Thoracic aorta (tissue), 2 donors: Measurements from ENCODE around the gene FOS. TPM values are rescaled to one million over a fixed set of nuclear protein-coding genes. Genes with fewer than 3 reads are reported as not detected.

Source experiments
- ATAC-seq: fragments of 150-250 bp; one replicate; pipeline ENCODE4 v1.8.0; 2017; ENCODE audit warnings: low read depth; ENCODE audit not compliant: insufficient number of reproducible peaks, low FRiP score
- DNase-seq: peaks from one replicate; pipeline ENCODE4 v3.0.0-alpha.2; 2020; ENCODE audit warnings: low spot score
- H3K27ac ChIP-seq, 2 donors: fragments of 200-600 bp; sonication (generic); 1 replicate in 1 of 2; 2 replicates in 1 of 2; pipeline ENCODE4 v1.5.1; 2016; ENCODE audit warnings: mild to moderate bottlenecking in 2 of 2, moderate library complexity in 2 of 2
- H3K27me3 ChIP-seq: fragments of 200-600 bp; sonication (generic); replicated peaks from 2 replicates; pipeline ENCODE4 v1.6.0; 2016; ENCODE audit warnings: mild to moderate bottlenecking; ENCODE audit not compliant: insufficient read depth
- H3K36me3 ChIP-seq: fragments of 200-600 bp; sonication (generic); one replicate; pipeline ENCODE4 v1.5.1; 2016
- H3K4me1 ChIP-seq, 2 donors: fragments of 200-600 bp; sonication (generic); 1 replicate in 1 of 2; 2 replicates in 1 of 2; pipeline versions ENCODE4 v1.5.1 to v1.6.0; 2016; ENCODE audit warnings: low read depth in 2 of 2, mild to moderate bottlenecking in 1 of 2; ENCODE audit not compliant: control insufficient read depth in 1 of 2
- H3K4me3 ChIP-seq: fragments of 200-600 bp; sonication (generic); 2 replicates; pipeline ENCODE4 v1.5.1; 2016; ENCODE audit warnings: mild to moderate bottlenecking
- H3K9me3 ChIP-seq: fragments of 200-600 bp; sonication (generic); 2 replicates; pipeline ENCODE4 v1.5.1; 2016
- CTCF ChIP-seq: fragments of 200-600 bp; sonication (generic); IDR thresholded peaks from one replicate; pipeline ENCODE4 v1.5.1; 2019; ENCODE audit warnings: antibody characterized with exemption
- total RNA-seq, 2 donors: library from RNA; depleted of rRNA; stranded (reverse); fragments of >200 nt; gene quantifications; one replicate each; pipeline versions ENCODE4 v1.1.0 to v1.2.3, GENCODE V29; 2016

FOS gene
- total RNA-seq, 2 donors from 2014 or later, result 358 to 3,038 TPM

GRCh38 chr14:75285331-75285730 is 6.7 kb downstream of the FOS start:
- Histone ChIP-seq H3K27ac (no peak overlapping the region), H3K36me3 (peaks cover 13% of the 10 kb centered on the region), H3K4me3 (no peak overlapping the region), H3K27me3 (no peaks in the 10 kb centered on the region), H3K9me3 (no peaks in the 10 kb centered on the region), H3K4me1 (peaks cover 8 to 14% of the 10 kb centered on the region in 2 donors)
- DNase-seq (no peak), ATAC-seq (no peak)
- TF ChIP-seq CTCF, result no peak

GRCh38 chr14:75286313-75286712 is 7.7 kb downstream of the FOS start:
- no peak for TF ChIP-seq CTCF
- DNase-seq, result no peak
- Histone ChIP-seq H3K4me3 (no peak overlapping the region), H3K4me1 (peaks cover 4% of the 10 kb centered on the region in 2 donors), H3K9me3 (no peaks in the 10 kb centered on the region), H3K27ac (no peak overlapping the region), H3K36me3 (peaks cover 3% of the 10 kb centered on the region), H3K27me3 (no peaks in the 10 kb centered on the region)
- no peak for ATAC-seq

GRCh38 chr14:75289840-75290388 is 11.3 kb downstream of the FOS start:
- no peak overlapping the region for H3K27ac ChIP-seq
- H3K36me3 ChIP-seq, result no peaks in the 10 kb centered on the region
- DNase-seq (no peak), ATAC-seq (no peak)
- no peaks in the 10 kb centered on the region for H3K27me3 ChIP-seq
- no peak overlapping the region for H3K4me3 ChIP-seq
- no peaks in the 10 kb centered on the region for H3K9me3 ChIP-seq
- TF ChIP-seq CTCF, result no peak
- peaks cover 6 to 9% of the 10 kb centered on the region in 2 donors for H3K4me1 ChIP-seq

GRCh38 chr14:75290851-75291250 is 12.2 kb downstream of the FOS start:
- no peak for TF ChIP-seq CTCF
- no peaks in the 10 kb centered on the region for H3K27me3 ChIP-seq
- H3K27ac ChIP-seq, result no peak overlapping the region
- DNase-seq (no peak), ATAC-seq (no peak)
- H3K4me3 ChIP-seq, result no peak overlapping the region
- peaks cover 9 to 15% of the 10 kb centered on the region in 2 donors for H3K4me1 ChIP-seq
- no peaks in the 10 kb centered on the region for H3K36me3 ChIP-seq
- H3K9me3 ChIP-seq, result no peaks in the 10 kb centered on the region

GRCh38 chr14:75291331-75291730 is 12.7 kb downstream of the FOS start:
- H3K27ac ChIP-seq, result no peak overlapping the region
- no peak for TF ChIP-seq CTCF
- no peaks in the 10 kb centered on the region for H3K9me3 ChIP-seq
- DNase-seq, result no peak
- H3K36me3 ChIP-seq, result no peaks in the 10 kb centered on the region
- no peak overlapping the region for H3K4me3 ChIP-seq
- no peak for ATAC-seq
- no peaks in the 10 kb centered on the region for H3K27me3 ChIP-seq
- H3K4me1 ChIP-seq, result peaks cover 9 to 15% of the 10 kb centered on the region in 2 donors
